Mononuclear cell (primary cell): ENCODE results near the gene LIMCH1. TPM values are rescaled to one million over a fixed set of nuclear protein-coding genes. Genes with fewer than 3 reads are reported as not detected.

Experiments
- H3K27me3 ChIP-seq: 2 replicates; pipeline ENCODE4 v1.6.0; 2011; ENCODE audit warnings: low read length, control low read depth; ENCODE audit not compliant: insufficient read depth
- H3K4me1 ChIP-seq: 2 replicates; pipeline ENCODE4 v1.5.1; 2011; ENCODE audit warnings: mild to moderate bottlenecking, low read length, control low read depth; ENCODE audit not compliant: insufficient read depth
- H3K4me3 ChIP-seq: 2 replicates; pipeline ENCODE4 v1.5.1; 2011; ENCODE audit warnings: mild to moderate bottlenecking, low read length, moderate library complexity
- H3K9me3 ChIP-seq: 2 replicates; pipeline ENCODE4 v1.5.1; 2011; ENCODE audit warnings: low read depth, mild to moderate bottlenecking, control low read depth, low read length
- total RNA-seq: library from RNA; depleted of rRNA; stranded (reverse); fragments of >200 nt; gene quantifications from one replicate; pipeline ENCODE4 v1.2.3, GENCODE V29; 2012

Gene LIMCH1
- total RNA-seq, 1 donor = 0.10 TPM

DNA sequence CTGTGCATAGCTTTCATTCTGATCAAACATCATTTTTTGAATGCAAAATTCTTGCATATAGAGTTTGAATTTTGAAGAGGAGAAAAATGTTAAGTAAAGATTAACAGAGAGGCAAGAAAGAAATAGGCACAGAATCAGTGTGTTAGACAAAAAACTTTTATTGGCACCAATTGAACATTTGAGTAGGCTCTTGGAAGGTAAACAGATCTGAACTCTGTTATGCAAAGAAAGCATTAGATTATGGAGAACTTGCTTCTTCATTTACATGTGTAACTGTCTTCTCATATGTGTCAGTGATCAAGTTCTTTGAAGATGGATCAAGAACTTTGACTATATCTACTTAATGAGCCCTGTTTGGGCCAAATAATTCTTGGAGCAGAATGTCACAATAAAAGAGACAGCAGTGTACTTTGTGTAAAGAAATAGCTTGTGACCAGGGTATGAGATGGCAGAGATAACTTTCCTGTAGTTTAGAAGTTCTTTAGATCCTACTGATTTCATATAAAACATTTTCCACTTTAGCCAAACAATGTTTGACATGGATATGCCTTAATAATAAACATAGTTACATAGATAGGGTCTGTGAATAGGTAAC is 61.3 kb downstream of the LIMCH1 start:
- Histone ChIP-seq H3K9me3 (no peaks in the 10 kb centered on the region), H3K4me1 (no peaks in the 10 kb centered on the region), H3K4me3 (no peak overlapping the region), H3K27me3 (no peaks in the 10 kb centered on the region)

DNA sequence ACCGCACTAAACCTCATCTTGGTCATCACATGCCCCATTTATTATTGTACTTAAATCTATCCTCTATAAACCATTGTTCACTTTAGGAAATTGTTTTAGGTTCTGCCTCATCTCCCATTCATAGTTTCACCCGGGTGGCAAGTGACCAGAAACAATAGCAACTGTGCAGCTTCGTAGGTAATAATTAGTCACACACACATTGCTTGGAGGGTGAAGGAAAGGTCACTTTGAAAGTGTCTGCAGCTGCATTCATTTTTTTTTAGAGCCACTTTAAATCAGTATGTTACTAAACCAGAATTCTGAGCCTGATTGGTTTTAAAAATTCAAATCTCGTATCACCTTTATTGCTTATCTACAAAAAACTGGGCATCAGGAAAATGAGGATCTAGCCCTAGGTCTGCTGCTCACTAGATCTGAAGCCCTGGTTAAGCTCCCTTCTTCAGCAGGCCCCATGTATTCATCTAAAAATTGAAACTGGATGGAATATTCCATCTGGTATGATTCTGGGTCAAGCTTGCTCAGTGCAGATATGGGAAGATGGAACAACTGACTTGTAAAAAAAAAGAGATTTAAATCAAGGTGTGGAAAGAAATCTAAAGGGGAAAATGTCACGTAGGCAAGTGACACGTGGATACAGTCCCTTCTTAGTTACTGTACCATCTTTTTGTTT is 62.4 kb downstream of the LIMCH1 start:
- Histone ChIP-seq H3K27me3 (no peaks in the 10 kb centered on the region), H3K4me1 (no peaks in the 10 kb centered on the region), H3K9me3 (no peaks in the 10 kb centered on the region), H3K4me3 (no peak overlapping the region)

DNA sequence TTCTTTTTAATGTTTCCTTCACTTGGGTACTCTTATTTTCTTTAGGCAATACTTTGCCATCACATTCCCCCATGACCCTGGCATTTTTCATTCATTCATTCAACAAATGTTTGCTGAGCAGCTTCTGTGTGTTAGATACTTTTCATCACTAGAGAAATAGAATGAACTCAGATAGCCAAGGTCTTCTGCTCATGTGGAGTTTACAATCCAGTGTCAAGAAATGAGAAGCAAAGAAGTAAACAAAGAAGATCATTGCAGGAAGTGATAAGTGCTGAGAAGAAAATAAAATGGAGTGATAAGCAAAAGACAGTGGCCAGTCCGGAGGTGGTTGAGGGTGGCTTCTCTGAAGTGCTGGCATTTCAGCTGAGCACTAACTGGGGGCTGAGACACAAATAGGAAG is 63.1 kb downstream of the LIMCH1 start:
- Histone ChIP-seq H3K4me1 (no peaks in the 10 kb centered on the region), H3K9me3 (no peaks in the 10 kb centered on the region), H3K27me3 (no peaks in the 10 kb centered on the region), H3K4me3 (no peak overlapping the region)

DNA sequence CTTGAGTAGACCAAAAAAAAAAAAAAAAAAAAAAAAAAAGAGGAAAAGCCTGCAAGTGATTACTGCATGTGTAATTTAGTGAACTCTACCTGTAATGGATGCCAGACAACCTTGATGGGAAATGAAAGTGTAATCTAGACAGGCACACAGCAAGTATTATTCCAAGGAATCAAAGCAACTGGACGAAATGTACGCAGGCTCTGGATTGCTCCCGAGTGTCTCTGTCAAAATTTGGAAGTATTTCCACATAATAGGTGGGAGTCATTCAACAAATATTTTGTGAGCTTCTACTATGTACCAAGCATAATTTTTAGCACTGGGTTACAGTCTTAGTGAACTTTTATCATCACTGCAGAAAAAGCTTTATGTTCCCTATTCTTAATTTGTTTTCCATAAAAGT is 64.2 kb downstream of the LIMCH1 start:
- Histone ChIP-seq H3K27me3 (no peaks in the 10 kb centered on the region), H3K4me3 (no peak overlapping the region), H3K9me3 (no peaks in the 10 kb centered on the region), H3K4me1 (no peaks in the 10 kb centered on the region)

DNA sequence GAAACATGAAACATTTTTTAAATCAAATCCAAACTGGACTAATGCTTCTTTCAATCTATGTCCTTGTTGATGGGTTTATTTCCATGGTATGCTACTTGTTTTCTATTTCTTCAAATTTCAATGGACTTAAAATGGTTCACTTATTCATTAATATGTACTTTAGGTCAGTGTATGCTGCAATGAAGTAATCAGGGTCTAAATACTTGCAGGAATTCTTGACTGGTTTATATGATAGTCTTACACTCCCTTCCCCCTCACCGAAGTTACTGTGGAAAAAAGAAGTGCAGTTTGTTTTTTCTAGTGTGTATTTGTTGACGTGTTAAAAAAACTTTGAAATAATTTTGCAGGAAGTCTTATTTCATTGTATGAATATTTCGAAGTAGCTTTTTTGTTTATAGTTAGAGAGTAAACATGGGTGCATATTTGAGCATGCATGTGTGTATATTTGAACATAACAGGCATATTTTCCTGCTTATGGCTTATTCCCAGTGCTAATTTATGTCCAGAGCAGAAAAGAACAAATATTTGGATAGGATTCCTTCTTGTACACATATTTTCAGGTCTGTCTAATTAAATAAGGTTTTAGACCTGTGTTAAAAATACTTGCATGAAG is 65.0 kb downstream of the LIMCH1 start:
- H3K4me1 ChIP-seq = no peaks in the 10 kb centered on the region
- H3K9me3 ChIP-seq = no peaks in the 10 kb centered on the region
- no peaks in the 10 kb centered on the region for H3K27me3 ChIP-seq
- no peak overlapping the region for H3K4me3 ChIP-seq

GRCh38 chr4:41609851-41610250 is 71.9 kb downstream of the LIMCH1 start:
- Histone ChIP-seq H3K4me3 (no peak overlapping the region), H3K4me1 (no peaks in the 10 kb centered on the region), H3K9me3 (no peaks in the 10 kb centered on the region), H3K27me3 (no peaks in the 10 kb centered on the region)

DNA sequence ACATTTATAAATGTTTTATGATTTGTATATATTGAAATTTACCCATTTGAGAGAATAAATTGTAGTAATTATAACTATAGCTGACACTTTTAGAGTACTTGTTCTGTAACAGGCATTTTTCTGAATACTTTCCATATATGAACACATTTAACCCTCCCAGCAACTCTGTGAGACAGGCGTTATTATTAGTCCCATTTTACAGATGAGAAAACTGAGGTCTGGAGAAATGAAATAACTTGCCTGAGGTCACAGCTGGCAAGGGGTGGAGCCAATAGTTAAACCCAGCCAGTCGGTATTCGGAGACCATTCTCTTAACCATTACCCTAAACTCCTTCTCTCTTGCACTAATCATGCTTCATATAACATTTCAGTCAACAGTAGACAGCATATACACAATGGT is 72.5 kb downstream of the LIMCH1 start:
- Histone ChIP-seq H3K9me3 (no peaks in the 10 kb centered on the region), H3K4me1 (no peaks in the 10 kb centered on the region), H3K27me3 (no peaks in the 10 kb centered on the region), H3K4me3 (no peak overlapping the region)

DNA sequence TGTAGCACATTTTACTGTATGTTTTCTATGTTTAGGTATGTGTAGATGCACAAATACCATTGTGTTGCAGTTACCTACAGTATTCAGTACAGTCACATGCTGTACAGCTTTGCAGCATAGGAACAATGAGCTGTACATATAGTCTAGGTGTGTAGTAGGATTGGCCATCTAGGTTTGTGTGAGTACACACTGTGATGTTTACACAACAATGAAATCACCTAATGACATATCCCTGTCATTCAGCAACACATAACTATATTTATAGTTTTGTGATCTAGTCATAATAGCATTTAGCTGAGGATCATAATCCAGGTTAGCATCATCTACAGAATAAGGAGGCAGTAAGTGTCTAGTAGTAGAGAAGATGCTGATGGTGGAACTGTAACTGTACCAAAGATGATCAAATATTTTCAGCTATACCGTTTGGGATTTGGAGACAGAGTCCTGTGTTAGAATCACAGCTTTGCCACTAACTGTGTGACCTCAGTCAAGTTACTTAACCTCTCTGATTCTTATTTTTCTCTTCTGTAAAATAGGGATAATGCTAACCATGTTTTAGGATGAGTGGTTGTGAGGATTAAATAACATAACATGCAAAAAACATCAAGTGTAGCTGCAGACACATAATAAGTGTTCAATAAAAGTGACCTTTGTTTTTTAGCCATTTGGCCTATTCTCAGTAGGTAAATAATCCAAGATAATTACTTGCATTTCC is 73.3 kb downstream of the LIMCH1 start:
- no peaks in the 10 kb centered on the region for H3K9me3 ChIP-seq
- no peak overlapping the region for H3K4me3 ChIP-seq
- no peaks in the 10 kb centered on the region for H3K4me1 ChIP-seq
- H3K27me3 ChIP-seq = no peaks in the 10 kb centered on the region

DNA sequence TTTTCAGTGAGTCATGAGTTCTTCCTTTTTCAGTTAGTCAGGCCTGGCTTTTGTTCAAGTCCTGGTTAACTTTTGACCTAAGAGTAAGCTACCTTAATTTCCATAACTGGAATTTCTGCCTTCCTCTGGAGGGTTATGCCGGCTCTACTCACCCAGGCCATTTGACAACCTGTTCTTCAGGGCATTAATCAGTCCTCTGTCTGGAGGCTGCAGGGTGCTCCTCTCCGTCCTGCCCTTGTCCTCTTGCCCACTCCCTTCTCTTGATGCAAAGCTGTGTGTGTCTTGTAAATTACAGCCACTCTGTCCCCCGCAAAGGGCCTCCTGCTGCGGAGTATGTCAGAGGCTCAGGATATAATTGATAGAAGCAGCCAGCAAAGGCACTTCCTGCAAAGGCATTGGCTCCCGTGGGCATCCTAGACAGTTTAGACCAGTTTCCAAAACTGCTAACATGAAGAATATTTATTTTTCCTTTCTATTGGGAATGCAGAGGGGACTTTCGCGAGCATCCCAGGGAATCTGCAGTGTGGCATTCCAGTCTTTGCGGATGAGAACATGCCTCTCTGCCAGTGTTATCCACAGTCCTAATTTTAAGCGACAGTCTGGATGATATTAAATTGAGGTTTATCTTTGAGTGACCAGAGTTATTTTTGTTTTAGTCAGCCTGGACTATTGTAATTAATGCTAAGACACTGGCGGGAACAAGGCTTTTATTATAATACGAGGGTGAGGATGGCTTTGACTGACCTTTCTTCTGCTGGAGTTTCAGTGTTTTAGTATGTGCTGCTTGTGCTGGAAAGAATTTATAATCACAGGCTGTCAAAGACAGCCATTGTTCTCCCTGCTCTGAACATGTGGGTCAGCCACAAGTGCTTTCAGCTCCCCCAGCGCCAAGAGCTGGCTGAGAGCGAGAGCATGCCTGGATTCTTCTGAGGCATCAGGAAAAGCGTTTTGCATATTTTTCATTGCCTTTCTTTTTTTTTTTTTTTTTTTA is 74.2 kb downstream of the LIMCH1 start:
- H3K9me3 ChIP-seq = no peaks in the 10 kb centered on the region
- H3K4me3 ChIP-seq = no peak overlapping the region
- no peaks in the 10 kb centered on the region for H3K27me3 ChIP-seq
- H3K4me1 ChIP-seq = no peaks in the 10 kb centered on the region

GRCh38 chr4:41613386-41613785 is 75.4 kb downstream of the LIMCH1 start:
- Histone ChIP-seq H3K9me3 (no peaks in the 10 kb centered on the region), H3K4me1 (no peaks in the 10 kb centered on the region), H3K27me3 (no peaks in the 10 kb centered on the region), H3K4me3 (no peak overlapping the region)

DNA sequence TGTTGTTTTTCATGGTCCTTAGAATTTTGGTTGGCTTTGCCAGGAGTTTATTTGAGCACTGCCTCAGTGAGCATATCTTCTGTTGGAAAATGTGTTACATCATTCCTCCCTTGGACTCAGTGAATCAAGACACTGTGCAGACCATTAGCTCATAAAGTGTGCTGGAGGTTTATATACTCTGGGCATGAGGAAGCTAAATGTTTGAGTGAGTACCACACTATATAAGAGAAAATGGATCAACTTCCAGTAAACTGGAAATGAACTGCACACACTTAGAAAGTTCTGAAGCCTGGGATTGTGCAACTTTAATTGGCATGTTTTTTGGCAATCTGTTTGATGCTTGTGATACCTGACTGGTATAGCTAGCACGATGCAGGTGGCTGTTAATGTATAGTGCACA is 75.9 kb downstream of the LIMCH1 start:
- Histone ChIP-seq H3K4me3 (no peak overlapping the region), H3K9me3 (no peaks in the 10 kb centered on the region), H3K4me1 (no peaks in the 10 kb centered on the region), H3K27me3 (no peaks in the 10 kb centered on the region)

DNA sequence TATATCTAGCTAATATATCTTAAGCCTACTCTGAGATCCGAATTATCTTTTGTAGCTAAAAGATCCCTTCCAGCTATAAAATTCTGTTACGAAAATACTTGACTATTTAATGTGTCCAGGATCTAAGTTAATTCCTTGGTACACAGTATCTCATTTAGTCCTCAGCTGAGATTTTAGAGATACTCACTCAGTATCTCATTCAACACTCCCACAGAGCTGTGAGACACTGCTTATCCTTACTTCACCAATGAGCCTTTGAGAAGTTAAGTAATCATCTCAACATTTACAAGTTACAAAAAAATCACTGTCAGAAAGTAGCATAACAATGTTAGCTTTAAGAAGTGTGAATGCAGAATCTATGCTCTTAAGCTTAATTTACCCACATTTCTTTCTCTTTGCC is 76.6 kb downstream of the LIMCH1 start:
- no peak overlapping the region for H3K4me3 ChIP-seq
- no peaks in the 10 kb centered on the region for H3K4me1 ChIP-seq
- no peaks in the 10 kb centered on the region for H3K9me3 ChIP-seq
- no peaks in the 10 kb centered on the region for H3K27me3 ChIP-seq

DNA sequence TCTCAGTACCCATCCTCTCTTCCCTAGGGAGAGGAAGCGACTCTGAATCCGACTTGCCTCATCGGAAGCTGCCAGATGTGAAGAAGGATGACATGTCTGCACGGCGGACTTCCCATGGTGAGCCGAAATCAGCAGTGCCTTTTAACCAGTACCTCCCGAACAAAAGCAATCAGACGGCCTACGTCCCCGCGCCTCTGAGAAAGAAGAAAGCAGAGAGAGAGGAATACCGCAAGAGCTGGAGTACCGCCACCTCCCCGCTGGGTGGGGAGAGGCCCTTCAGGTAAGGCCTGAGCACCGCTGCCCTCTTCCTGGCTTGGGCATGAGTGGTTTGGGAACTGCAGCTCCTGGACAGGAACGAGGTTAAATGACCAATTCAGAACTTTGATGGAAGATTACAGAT is 81.2 kb downstream of the LIMCH1 start:
- no peaks in the 10 kb centered on the region for H3K4me1 ChIP-seq
- H3K9me3 ChIP-seq = no peaks in the 10 kb centered on the region
- no peaks in the 10 kb centered on the region for H3K27me3 ChIP-seq
- no peak overlapping the region for H3K4me3 ChIP-seq

DNA sequence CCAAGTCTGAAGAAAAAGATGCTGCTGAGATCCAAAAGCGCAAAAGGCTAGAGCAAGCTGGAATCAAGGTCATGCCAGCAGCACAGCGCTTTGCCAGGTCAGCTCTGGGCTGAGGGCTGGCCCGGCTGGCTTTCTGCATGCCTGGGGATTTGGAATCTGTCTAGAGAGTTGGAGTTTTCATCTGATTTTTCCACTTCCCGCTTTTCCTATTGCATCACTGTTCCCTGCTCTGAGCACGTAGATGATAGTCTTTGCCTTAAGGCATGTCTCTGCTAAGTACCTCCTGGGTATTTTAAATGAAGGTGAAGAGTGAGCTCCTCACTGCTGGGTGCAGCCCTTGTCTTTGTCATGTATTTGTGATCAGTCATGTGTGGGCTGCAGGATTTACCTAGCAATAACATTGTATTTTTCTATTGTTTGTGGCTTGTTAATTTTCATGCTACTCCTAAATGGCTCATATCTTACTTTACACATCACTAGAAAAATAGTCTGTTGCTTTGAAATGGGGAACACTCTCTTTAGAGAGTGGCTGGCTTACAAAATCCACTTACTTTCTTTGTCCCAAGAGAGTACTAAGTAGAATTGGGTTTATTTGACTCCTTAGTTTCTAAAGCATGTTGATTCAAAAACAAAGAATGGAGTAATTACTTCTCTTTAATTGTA is 82.8 kb downstream of the LIMCH1 start:
- no peaks in the 10 kb centered on the region for H3K27me3 ChIP-seq
- no peaks in the 10 kb centered on the region for H3K9me3 ChIP-seq
- H3K4me1 ChIP-seq = no peaks in the 10 kb centered on the region
- no peak overlapping the region for H3K4me3 ChIP-seq
